ENCODE results near the gene VKORC1L1.
"Not testable (repeated sequence)": the region's sequence is repeated elsewhere in the genome, so short reads cannot be mapped to it uniquely, and the experiment has no call there.

The VKORC1L1 gene

DNA sequence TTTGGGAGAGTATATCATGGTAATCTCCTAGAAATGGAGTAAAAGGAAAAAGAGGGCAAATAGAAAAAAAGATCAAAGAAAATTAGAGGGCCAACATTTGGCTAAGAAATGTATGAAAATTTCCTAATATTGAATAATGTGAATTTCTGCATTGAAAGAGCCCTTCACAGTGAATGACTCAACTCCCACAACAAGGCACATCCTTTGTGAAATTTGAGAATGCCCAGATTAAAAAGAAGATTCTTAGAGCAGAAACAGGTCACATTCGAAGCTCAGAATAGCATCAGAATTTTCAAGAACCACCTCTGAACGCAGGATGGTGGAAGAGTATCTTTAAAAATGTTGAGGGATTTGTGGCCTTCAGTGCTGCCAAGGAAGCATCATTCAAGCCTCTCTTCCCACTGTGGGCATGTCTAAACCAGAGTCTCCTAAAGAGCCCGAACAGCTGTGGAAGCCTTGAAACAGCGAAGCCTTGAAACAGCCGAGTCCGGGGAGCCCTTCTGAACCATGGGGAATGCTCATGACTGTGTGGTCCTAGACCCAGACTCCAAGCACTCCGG, 65.5 kb downstream of the VKORC1L1 start:
- DNase-seq (ENCODE audit: low spot score): no peak

- DNase-seq (ENCODE audit: low spot score): not testable (repeated sequence)
Measured at GRCh38 chr7:65945787-65946186, 72.9 kb downstream of the VKORC1L1 start.

GRCh38 chr7:65946904-65947303, 74.0 kb downstream of the VKORC1L1 start:
- no peak for DNase-seq (ENCODE audit: low spot score)

DNA sequence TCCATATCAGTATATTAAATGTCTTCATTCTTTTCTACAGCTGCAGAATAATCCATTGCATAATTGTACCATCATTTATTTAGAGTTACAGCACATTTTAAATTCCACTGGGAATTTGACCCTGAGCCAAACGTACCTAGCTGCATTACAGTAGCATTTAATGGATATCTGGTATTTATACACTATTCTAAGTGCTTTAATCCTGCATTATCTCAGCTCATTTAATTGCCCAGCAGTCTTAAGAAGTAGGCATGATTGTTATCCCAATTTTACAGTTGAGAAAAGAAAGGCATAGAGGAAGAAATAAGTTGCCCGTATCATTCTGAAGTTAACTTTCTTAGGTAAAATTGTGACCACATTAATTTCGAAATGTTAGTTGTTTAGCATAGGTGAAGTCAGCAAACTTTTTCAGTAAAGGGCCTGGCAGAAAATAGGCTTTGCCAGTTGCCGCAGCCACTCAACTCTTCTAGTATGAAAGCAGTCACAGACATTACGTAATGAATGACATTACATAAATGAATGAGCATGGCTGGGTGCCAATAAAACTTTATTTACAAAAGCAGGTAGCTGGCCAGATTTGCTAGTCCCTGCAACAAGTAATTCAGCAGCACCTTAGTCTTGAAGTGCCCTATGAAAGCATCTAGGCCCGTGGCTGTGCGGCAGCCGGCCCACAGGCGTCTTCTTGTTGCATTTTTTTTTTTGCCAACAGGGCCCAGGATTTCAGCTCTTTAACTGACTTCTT, 79.1 kb downstream of the VKORC1L1 start:
- no peak for DNase-seq (ENCODE audit: low spot score)

GRCh38 chr7:65953001-65953720, 80.3 kb downstream of the VKORC1L1 start:
- DNase-seq (ENCODE audit: low spot score): no peak

DNA sequence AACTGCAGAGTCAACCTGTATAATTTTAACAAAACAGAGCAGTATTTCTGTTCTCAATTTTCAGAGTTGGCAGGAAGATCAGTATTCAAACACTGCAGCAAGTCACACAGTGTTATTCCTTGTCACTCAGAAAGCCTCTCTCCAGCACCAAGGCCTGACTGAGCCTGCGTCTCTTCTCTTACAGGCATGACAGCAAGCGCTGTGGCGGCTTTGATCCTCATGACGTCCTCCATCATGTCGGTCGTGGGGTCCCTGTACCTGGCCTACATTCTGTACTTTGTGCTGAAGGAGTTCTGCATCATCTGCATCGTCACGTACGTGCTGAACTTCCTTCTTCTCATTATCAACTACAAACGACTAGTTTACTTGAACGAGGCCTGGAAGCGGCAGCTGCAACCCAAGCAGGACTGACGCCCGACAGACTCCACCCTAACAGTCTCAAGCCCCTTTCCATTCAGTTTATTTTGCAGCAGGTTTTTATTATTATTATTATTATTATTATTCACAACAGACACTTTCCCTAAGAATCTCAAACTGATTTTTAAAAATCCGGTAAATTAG, 81.1 kb downstream of the VKORC1L1 start:
- no peak for DNase-seq (ENCODE audit: low spot score)

- DNase-seq (ENCODE audit: low spot score): no peak
Measured at GRCh38 chr7:65955718-65956117, 82.8 kb downstream of the VKORC1L1 start.

DNA sequence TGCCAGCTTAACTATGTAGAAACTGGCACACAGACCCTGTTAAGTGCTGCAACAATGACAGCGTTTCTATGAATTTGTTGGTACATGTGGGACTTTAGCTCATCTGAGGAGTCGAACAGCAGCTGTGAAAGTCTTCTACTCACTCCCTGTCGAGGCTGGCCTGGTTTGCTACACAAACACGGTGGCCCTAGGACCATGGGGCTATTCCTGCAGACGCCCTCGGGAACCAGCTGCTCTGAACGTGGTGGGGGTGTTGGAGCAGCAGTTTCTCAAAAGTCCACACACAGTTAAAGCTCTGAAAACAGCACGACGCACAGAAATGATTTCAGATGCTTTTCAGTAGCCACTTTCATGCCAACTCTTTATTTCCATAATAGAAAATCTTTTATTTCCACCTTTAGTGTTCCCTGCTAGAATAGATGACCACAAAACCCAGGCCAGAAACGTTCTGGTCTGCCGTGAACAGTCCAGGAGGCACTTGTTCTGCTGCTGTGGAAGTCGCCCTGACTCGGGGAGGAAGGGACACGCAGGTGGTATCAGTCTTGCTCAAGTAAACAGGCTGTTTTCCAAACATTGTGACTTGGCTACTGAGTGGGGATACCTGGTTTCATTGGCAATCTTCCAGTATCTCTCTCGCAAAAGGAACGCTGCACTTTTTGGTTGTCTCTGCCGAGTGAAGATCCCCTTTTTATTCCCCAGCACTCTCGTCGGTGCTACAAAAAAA, 87.6 kb downstream of the VKORC1L1 start:
- DNase-seq (ENCODE audit: low spot score): no peak

GRCh38 chr7:65962033-65962432, 89.2 kb downstream of the VKORC1L1 start:
- DNase-seq (ENCODE audit: low spot score): no peak

DNA sequence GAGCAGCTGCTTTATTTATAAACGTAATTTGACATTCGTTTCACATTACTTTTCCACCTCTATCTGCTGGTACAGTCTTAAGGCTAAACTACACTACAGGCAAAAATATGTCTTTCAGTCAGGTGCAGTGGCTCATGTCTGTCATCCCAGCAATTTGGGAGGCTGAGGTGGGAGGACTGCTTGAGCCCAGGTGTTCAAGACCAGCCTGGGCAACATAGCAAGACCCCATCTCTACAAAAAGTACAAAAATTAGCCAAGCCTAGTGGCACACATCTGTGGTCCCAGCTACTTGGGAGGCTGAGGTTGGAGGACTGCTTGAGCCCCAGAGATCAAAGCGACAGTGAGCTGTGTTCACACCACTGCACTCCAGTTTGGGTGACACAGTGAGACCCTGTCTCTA, 91.8 kb downstream of the VKORC1L1 start:
- DNase-seq (ENCODE audit: low spot score): not testable (repeated sequence)

DNA sequence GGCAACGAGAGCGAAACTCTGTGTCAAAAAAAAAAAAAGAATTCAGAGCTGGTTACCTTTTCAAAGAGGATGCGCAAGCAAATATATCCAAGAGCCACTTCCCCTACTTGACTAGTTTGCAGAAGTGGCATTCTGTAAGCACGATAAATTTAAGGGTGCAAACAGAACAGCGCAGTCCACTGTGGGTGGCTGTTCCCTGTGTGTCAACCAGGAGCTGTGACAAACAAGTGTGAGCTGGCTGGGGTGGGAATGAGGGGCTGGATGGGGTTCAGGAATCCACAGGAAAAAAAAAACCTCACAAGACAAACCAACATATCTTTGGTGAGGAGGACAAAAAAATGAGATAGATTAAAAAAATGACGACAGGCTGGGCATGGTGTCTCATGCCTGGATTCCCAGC, 93.3 kb downstream of the VKORC1L1 start:
- no peak for DNase-seq (ENCODE audit: low spot score)

DNA sequence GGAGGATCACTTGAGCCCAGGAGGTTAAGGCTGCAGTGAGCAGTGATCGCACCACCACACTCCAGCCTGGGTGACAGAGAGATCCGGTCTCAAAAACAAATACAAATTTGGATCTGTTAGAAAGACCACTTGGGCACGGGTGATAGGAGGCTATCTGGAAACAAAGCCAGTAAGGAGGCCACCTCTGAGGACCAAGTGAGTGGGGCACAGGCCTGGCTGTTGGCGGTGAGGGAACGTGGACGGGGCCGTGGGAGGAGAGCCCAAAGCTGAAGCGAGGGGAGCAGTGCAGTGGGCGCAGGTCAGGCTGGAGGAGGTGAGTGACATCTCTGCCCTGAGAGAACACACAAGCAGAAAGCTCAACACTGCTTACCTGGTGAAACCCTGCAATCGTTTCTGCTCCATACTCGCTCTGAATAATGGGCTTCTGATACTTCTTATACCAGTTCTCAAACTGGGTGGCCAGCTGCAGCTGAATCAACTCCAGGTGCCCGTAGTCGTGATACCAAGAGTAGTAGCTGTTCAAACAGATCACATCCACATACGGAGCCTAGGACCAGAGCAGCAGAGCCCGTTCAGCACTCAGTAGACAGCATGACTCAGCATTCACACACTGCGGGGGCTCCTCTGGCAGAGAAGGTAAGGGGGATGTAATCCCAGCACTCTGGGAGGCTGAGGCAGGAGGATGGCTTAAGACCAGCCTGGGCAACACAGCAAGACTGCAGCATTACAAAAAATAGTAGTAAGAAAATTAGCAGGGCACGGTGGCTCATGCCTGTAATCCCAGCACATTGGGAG, 94.7 kb downstream of the VKORC1L1 start:
- no peak for DNase-seq (ENCODE audit: low spot score)

DNA sequence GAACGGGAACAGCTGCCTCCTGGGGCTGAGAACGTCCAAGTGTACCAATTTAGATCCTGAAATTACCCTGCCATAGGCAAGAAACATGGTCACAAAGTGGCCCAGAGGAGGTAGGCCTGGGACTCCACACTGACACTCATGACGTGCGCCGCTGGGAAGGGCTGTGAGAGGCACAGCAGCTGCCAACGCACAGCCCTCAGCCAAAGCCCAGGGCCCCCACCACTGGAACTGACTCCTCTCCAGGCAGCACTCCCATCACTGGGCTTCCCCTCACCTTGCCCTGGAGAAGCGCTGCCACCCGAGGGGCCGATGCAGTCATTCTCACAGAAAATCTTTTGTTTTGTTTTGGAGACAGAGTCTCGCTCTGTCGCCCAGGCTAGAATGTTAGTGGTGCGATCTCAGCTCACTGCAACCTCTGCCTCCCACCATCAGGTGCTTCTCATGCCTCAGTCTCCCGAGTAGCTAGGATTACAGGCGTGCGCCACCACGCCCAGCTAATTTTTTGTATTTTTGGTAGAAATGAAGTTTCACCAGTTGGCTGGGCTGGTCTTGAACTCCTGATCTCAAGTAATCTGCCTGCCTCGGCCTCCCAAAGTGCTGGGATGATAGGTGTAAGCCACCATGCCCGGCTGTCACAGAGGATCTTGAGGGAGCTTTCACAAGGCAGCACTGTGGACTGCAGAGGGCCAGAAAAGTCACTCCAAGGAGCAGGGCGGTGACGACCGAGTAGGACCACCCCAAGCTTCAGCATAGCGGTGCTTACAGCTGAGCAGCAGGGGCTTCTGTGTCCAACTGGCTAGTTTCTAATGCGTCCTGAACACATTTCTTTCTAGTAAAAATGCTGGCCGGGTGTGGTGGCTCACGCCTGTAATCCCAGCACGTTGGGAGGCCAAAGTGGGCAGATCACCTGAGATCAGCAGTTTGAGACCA, 95.6 kb downstream of the VKORC1L1 start:
- DNase-seq (ENCODE audit: low spot score): no peak

GRCh38 chr7:65971021-65971420, 98.1 kb downstream of the VKORC1L1 start:
- DNase-seq (ENCODE audit: low spot score): no peak

GRCh38 chr7:65972976-65973375, 100.1 kb downstream of the VKORC1L1 start:
- DNase-seq (ENCODE audit: low spot score): no peak

GRCh38 chr7:65974191-65974801, 101.4 kb downstream of the VKORC1L1 start:
- DNase-seq (ENCODE audit: low spot score): no peak

GRCh38 chr7:65974876-65975275, 102.0 kb downstream of the VKORC1L1 start:
- DNase-seq (ENCODE audit: low spot score): no peak

GRCh38 chr7:65975814-65976445, 103.1 kb downstream of the VKORC1L1 start:
- no peak for DNase-seq (ENCODE audit: low spot score)

DNA sequence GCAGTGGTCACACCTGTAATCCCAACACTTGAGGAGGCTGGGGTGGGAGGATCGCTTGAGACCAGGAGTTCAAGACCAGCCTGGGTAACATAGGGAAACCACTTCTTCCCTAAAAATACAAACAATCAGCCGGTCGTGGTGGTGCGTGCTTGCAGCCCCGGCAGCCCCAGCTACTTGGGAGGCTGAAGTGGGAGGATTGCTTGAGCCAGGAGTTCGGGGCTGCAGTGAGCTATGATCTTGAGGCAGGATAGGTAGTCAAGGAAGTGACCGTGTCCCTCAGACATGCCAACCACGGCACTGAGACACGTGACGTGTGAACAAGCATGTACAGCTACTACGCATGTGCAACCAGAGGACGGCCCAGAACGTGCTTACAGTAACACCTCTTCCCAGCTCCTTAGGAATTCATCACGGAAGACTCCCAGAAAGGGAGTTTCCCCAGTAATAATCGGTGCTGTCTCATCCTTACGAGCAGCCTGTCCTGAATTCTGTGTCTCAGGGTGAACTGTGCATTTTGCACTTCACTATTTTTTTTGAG, 103.9 kb downstream of the VKORC1L1 start:
- DNase-seq (ENCODE audit: low spot score): no peak

Measured in HuH-7 (cell line).